Adrenal gland (tissue), 5 donors: ENCODE results near the gene OR2T3.

Experiments
- POLR2A ChIP-seq, 2 donors: fragments of 450-650 bp; IDR thresholded peaks; one replicate each; pipeline ENCODE4 v1.6.1; 2017; ENCODE audit warnings: antibody characterized with exemption in 2 of 2, mild to moderate bottlenecking in 2 of 2, moderate library complexity in 1 of 2
- TF ChIP-seq, protein P1 (sequence below), 6 experiments: fragments of 450-650 bp in 4 of 6; fragments of 200-600 bp in 2 of 6; sonication (generic) in 1 of 6; IDR thresholded peaks; 1 replicate in 5 of 6; 2 replicates in 1 of 6; pipeline versions ENCODE4 v1.5.1 to v1.8.0; 2016 to 2021; ENCODE audit warnings: antibody characterized with exemption in 6 of 6, mild to moderate bottlenecking in 2 of 6, moderate library complexity in 1 of 6
- donor health status: DM: no; HTN: no; CAD: no.

DNA sequence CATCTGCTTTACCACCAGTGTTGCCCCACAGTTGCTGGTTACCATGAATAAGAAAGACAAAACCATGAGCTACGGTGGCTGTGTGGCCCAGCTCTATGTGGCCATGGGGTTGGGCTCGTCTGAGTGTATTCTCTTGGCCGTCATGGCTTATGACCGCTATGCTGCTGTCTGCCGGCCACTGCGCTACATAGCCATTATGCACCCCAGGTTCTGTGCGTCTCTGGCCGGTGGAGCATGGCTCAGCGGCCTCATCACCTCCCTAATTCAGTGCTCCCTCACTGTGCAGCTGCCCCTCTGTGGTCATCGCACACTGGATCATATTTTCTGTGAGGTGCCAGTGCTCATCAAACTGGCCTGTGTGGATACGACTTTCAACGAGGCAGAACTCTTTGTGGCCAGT is 48.7 kb downstream of the OR2T3 start:
- TF ChIP-seq, protein P1, sequence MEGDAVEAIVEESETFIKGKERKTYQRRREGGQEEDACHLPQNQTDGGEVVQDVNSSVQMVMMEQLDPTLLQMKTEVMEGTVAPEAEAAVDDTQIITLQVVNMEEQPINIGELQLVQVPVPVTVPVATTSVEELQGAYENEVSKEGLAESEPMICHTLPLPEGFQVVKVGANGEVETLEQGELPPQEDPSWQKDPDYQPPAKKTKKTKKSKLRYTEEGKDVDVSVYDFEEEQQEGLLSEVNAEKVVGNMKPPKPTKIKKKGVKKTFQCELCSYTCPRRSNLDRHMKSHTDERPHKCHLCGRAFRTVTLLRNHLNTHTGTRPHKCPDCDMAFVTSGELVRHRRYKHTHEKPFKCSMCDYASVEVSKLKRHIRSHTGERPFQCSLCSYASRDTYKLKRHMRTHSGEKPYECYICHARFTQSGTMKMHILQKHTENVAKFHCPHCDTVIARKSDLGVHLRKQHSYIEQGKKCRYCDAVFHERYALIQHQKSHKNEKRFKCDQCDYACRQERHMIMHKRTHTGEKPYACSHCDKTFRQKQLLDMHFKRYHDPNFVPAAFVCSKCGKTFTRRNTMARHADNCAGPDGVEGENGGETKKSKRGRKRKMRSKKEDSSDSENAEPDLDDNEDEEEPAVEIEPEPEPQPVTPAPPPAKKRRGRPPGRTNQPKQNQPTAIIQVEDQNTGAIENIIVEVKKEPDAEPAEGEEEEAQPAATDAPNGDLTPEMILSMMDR (IDR thresholded peaks at IDR 0.05) = no peak
- TF ChIP-seq POLR2A (IDR thresholded peaks at IDR 0.05) = no peak
